Astrocyte of the spinal cord (primary cell): ENCODE measurements around the gene TAL2.
"Not testable (repeated sequence)": the region's sequence is repeated elsewhere in the genome, so short reads cannot be mapped to it uniquely, and the experiment has no call there.

ENCODE experiments used
- DNase-seq: peaks from one replicate; pipeline ENCODE4 v3.0.0; 2011; ENCODE audit warnings: low read depth, low spot score
- H3K4me3 ChIP-seq: 2 replicates; pipeline ENCODE4 v1.5.1; 2011; ENCODE audit warnings: low read depth, mild to moderate bottlenecking, low read length, moderate library complexity
- CTCF ChIP-seq: IDR thresholded peaks from 2 replicates; pipeline ENCODE4 v1.5.1; 2012; ENCODE audit warnings: low read depth, mild to moderate bottlenecking, low read length, inconsistent platforms
- in situ Hi-C: cut with HindIII; loops from 2 replicates; pipeline ENCODE4 v1.10.0; 2017; ENCODE audit warnings: low sequenced_read_pairs

TAL2 gene

GRCh38 chr9:105701145-105701544 lies 38.9 kb downstream of the TAL2 start:
- no peak overlapping the region for H3K4me3 ChIP-seq
- no peak for TF ChIP-seq CTCF
- DNase-seq: no peak
- in situ Hi-C loops: no loop called here

GRCh38 chr9:105702207-105702606 lies 40.0 kb downstream of the TAL2 start:
- H3K4me3 ChIP-seq: no peak overlapping the region
- TF ChIP-seq CTCF: no peak
- no peak for DNase-seq
- in situ Hi-C loops: no loop called here

GRCh38 chr9:105703638-105704037 lies 41.4 kb downstream of the TAL2 start:
- DNase-seq, in situ Hi-C loops: not testable (repeated sequence)

GRCh38 chr9:105706156-105706555 lies 43.9 kb downstream of the TAL2 start:
- no peak for DNase-seq
- in situ Hi-C loops: no loop called here
- no peak overlapping the region for H3K4me3 ChIP-seq
- no peak for TF ChIP-seq CTCF

More at GRCh38 chr9:105703638-105704037, 41.4 kb downstream of the TAL2 start:
- H3K4me3 ChIP-seq: not testable (repeated sequence)

- no peak for DNase-seq
- in situ Hi-C loops: no loop called here
- TF ChIP-seq CTCF: no peak
- no peak overlapping the region for H3K4me3 ChIP-seq
Observed at GRCh38 chr9:105708405-105708804, 46.1 kb downstream of the TAL2 start.

- no peak for DNase-seq
- H3K4me3 ChIP-seq: no peak overlapping the region
- in situ Hi-C loops: no loop called here
- TF ChIP-seq CTCF: no peak
Observed at GRCh38 chr9:105710638-105711037, 48.4 kb downstream of the TAL2 start.

- no peak for DNase-seq
- in situ Hi-C loops: no loop called here
- TF ChIP-seq CTCF: no peak
- H3K4me3 ChIP-seq: no peak overlapping the region
Observed at GRCh38 chr9:105711867-105712266, 49.6 kb downstream of the TAL2 start.
